Kidney glomerular epithelial cell (primary cell): ENCODE results near the gene SH3RF2.
A peak's percentile ranks its signal among the peaks of the same experiment; 100 is the strongest.
"Not testable (repeated sequence)": the region's sequence is repeated elsewhere in the genome, so short reads cannot be mapped to it uniquely, and the experiment has no call there.

ENCODE experiments used
- DNase-seq: peaks from one replicate; lab custom pipeline; 2025; lab: John Stamatoyannopoulos, UW

Gene SH3RF2

DNA sequence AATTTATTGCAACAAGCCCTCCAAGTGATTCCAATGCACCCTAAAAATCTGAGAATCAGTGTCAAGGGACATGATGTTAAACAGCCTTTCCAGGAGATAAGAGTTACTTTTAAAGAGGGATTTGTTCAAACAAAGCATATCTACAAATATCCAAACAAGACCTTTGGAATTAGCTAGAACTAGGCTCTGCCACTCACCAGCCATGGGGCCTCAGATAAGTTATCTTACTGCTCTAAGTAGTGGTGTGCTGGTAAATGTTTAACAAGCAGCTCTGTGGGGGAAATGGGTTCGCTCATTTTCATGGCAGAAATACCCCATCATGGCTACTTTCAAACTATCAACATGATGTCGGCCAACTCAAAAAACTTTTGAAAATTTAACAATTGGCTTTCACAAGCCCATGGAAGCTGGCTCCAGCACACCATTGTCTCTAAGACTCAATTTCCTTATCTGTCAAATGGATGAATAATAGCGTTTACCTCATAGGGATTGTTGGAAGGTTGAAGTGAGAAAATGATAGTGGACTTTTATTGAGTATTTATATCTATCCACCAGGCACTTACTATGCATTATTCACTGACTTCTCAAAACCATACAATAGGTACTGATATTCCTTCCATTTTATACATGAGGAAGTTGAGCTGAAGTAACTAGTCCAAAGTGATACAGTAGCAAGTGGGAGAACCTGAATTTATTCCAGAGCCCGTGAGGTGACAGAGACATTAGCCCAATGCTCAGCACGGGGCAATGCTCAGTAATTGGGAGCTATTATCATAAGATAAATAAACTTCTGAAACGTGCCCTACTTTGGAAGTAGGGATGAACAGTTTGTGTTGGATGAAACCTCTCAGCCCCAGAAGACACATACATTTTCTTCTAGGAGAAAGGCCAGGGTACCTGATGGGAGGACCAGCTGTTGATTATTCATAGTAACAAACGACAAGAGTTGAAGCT is 43.2 kb downstream of the SH3RF2 start:
- no peak for DNase-seq

DNA sequence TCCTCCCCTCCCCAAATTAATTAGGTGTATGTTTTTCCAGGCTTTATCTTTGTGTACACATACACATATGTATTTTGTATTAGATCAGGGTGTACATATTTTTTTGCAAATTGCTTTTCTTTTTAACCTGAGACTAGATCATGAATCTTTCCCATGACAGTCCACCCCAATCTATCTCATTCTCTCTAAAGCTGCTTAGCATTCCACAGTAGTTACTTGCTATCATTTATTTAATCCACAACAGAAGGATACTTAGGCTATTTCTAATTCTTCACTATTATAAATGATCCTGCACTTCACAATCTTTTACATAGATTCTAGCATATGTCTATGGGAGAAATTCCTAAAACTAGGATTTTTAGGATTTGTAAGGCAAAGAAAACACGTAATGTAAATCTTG is 43.9 kb downstream of the SH3RF2 start:
- DNase-seq = no peak

DNA sequence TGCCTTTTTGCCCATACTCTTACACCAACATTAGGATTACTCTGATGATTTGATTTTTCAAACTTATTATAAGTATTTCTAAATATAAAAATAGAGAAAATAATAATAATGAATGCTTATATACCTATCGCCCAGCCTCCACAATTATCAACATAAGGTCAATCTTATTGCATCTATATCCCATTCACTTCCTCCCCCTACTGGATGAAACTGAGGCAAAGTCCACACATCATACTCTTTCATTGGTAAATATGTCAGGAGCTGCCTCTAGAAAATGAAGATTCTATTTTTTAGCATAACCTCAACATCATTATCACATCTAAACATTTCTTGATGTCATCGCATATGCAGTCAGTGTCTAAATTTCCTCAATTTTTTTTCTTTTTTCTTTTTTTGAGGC is 44.3 kb downstream of the SH3RF2 start:
- DNase-seq = no peak

DNA sequence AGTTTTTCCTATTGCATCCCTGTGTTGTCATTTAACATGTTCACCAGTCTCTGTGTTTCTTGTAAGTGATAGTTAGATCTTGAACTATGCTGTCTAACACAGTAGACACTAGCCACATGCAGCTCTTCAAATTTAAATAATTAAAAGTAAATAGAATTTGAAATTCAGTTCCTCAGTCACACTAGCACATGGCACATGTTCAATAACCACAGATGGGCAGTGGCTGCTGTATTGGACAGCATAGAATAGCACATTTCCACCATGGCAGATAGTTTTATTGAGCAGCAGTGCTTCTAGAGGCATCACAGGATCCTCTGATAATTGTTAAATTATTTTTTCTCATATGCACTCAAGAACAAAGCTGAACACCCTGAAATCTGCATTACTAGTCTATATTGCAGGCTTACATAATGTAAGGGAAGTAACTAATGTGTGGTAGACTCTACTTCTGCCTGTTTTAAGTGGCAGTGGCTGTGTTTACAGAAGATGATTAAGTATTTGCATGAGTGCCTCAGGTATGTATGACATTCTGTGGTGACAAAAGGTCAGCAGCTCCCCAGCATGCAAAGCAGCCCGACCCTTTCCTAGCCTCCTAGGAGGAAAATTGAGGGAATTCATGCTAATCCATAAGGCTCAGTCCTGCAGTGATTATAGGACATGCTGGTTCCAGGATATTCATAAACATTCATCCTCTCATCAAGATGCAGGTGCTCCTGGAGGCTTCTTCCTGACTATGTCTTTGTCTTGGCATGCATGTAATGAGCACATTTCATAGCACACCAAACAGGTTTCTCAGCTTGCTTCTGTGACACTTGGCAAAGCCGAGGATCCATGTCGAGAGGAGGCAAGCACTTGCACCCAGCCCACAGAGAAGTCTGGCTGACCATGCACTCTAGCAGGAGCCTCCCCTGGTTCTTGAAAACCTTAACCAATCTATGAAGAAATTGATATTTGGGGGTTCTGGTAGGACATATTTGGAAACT is 45.5 kb downstream of the SH3RF2 start:
- peak; percentile 78 for DNase-seq

DNA sequence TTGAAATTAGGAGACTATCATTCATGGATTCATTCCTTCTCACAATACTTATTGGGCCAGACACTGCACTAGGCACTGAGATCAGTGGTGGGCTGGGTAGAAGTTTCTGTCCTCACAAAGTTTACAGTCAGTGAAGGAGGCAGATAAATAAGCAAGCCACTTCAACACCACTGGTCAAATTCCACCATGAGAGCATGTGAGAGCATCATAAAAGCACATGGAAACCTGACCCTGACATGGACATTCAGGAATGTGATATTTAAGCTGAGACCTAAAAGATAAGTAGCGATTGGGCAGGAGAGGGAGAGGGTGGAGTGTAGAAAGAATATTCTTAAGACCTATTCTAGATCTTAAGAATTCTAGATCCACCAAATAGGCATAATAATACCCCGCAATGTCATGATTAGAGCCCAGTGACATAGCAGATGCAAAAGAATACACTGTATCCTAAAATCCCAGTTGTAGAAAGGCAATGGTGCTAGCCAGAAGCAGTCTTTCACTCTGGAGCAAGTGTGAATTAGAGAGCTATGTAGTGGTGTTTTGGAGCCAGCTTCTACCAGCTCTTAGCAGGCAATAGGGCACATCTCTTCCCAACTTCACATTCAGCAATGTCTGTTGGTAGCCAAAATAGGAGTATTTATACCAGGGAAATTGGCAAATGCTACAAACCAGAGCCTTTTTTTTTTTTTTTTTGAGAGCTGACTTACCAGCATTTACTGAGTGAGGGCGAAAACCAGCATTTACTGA is 46.4 kb downstream of the SH3RF2 start:
- no peak for DNase-seq

DNA sequence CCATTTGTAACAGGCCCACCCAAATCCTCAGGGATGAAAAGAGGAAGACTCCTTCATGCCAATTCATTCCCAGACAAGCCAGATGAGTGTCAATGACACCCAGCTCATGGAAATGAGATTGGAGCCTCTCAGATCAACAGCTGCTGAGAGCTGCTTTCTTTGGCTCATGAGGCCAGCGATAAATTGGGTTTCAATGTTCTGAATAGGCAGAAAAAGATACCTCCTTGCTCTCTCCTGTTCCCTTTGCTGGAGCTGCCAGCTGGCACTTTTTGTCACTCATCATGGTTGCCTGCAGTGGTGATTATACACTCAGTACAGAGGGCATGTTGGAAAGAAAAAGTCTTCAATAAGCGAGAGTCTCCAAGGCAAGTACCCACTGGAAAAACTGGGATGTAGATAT is 47.1 kb downstream of the SH3RF2 start:
- DNase-seq = no peak

DNA sequence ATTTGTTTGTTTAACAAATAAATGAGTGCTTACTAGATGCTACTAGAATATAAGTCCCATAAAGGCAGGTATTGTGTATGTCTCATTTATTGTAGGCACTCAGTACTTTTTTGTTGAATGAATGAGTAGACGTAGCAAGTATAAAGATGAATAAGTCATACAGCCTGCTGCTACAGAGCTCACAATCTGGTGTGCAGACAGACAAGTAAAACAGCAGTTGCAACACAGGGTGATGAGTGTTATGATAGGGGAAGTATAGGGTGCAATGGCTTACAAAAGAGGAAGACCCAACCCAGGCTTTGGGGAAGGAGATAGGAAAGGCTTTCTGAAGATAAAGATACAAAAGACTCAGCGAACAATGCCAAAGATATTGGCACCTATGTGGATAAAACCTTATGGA is 47.7 kb downstream of the SH3RF2 start:
- DNase-seq = no peak

DNA sequence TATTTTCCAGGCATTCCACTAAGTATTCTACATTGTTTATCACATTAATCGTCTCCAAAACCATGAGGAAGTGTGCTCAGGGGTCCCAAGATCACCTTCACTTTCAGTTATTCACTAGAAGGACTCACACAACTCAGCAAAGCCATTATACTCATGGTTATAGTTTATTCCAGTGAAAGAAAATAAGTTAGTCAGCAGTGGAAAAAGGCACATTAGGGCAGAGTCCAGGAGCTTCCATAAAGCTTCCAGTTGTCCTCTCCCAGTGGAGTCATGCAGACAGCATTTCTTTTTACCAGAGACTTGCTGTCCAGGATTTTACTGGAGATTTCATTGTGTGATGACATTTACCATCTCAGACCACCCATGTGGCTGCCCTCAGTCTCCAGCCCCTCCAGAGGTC is 51.5 kb downstream of the SH3RF2 start:
- DNase-seq = no peak

DNA sequence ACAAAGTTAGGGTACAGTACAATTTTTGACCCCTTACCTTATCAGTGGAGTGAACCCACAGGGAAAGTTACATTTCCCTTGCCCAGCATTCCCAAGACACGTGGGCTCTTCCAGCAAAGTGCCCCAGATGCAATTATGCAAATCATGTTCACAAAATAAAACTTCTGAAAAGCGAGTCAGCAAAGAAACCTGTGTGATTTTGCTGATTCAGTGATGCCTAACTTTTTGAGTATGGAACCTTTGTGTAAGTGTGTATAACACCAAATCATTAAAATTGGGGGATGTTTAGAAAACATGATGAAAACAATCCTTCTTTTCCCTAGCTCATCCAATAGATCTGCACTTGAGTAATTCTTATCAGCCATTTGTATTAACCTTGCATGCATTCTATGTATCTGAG is 52.6 kb downstream of the SH3RF2 start:
- DNase-seq = no peak

DNA sequence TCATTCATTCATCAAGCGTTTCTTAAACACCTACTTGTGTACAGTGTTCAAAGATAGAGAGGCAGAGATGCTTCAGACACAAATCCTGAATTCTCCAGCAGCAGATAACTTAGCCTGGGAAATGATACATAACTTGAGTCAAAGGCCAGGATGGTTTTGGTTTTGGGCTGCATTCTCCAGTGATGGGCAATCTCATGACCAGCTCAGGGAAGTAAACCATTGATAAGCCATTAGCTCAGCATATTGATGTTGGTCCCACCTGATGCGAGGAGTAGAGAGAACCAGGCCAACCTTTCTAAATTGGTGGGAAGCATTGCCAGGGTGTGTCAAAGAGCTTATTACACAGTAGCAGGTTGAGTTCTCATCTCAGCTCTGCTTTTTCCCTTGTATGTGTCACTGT is 53.0 kb downstream of the SH3RF2 start:
- no peak for DNase-seq

DNA sequence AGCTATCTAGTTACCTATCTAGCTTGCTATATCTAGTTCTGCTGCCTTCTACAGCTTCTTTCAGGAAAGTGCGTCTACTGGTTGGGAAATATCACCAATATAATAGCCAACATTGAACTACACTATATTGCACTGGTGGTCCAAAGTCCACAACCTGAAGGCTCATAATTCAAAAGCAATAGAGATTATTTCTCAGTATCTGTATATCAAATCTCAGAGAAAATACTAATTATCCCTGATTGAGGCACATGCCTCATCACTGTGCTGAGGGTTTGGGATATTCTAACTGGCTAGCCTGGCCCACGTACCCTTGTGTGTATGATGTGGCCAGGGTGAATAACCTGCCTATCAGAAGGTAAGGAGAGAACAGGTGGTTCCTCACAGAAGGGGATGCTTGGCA is 53.8 kb downstream of the SH3RF2 start:
- no peak for DNase-seq

DNA sequence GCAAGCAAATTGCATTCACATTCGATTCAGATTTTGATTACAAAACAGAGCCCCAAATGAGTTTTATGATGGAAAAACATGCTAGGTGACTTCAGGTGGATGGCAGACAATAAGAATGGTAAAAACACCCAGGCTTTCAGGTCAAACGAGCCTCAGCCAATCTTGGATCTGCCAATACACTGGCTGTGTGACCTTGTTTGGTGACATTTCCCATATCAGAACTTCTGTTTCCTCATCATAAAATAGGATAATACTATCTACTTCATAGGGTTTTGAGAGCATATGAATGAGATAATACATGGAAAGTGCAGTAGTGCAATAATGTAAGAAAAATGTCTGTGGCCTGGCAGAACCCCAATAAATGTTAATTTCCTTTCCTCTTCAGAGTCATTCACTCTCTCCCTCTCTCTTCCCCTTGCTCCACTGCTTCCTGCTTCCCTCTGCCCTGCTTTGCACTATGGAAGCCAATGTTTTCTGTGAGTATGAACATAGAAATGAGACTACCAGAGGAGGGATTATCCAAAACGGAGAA is 54.7 kb downstream of the SH3RF2 start:
- peak; percentile 19 for DNase-seq

DNA sequence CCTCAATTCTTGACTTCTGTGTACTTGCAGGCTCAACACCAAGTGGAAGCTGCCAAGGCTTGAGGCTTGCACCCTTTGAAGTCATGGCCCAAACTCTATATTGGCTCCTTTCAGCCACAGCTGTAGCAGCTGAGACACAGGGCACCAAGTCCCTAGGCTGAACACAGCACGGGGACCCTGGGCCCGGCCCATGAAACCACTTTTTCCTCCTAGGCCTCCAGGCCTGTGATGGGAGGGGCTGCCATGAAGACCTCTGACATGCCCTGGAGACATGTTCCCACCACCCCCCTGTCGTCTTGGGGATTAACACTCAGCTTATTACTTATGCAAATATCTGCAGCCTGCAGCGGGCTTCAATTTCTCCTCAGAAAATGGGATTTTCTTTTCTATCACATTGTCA is 57.2 kb downstream of the SH3RF2 start:
- not testable (repeated sequence) for DNase-seq

DNA sequence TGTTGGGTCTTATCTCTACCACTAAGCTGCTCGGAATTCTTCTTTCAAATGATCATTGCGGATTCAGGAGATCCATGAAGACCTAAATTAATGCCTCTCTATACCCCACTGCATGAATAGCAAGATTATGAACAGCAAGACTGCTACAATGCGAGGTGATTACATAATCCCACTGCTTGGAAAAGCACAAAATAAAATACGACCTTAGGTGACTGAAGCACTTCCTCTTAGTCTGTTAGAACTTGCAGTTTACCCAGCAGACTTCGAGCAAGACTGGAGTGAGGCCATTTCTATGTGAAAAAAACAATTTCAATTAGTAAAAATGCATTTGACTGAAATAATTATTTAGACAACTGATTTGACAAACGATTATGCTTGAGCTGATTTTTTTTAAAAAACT is 59.8 kb downstream of the SH3RF2 start:
- no peak for DNase-seq

DNA sequence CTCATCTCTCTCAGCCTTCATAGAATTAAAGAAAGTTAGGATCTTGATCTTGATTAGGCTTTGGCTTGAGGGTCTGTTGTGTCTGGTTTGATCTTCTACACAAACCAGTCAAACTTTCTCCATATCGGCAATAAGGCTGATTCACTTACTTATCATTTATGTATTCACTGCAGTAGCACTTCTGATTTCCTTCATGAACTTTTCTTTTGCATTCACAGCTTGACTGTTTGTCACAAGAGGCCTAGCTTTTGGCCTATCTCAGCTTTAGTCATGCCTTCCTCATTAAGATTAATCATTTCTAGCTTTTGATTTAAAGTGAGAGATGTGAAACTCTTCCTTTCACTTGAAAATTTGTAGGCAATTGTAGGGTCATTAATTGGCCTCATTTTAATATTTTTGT is 62.8 kb downstream of the SH3RF2 start:
- no peak for DNase-seq

DNA sequence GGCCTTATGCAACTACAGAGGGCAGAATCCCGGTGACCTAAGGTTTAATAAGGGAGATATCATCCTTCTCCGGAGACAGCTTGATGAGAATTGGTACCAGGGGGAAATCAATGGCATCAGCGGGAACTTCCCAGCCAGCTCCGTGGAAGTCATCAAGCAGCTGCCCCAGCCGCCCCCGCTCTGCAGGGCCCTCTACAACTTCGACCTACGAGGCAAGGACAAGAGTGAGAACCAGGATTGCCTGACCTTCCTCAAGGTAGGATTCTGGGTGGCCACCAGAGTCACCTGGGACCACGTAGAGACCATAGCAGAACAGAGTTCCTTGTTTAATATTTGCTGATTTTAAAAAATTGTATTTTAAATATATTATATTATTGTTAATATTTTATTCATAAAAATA is 63.7 kb downstream of the SH3RF2 start:
- no peak for DNase-seq

DNA sequence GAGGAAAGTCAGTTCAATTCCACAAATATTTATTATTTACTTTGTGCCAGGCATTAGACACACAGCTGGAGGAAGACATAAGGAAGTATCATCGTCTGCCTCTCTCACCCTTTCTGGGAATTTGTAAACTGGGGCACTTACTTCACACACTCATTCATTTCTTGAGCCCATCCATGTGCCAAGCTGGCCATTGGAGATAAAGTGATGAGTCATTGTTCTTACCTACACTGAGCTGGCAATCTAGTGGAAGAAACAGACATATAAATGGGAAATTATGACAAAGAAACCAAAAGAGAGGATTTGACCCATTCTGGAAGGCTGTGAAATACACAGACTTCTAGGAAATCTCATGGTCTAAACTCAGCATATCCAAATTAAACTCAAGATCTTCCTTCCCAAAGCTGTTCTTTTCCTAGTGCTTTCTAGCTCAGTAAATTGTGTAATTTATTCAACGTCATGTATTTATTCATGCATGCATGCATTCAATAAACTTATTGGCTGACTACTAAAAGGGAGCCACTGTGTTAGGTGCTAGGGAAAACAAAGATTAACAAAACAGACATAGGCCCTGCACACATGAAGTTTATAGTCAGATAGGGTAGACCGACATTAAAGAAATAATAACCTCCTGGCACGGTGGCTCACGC is 65.3 kb downstream of the SH3RF2 start:
- no peak for DNase-seq

DNA sequence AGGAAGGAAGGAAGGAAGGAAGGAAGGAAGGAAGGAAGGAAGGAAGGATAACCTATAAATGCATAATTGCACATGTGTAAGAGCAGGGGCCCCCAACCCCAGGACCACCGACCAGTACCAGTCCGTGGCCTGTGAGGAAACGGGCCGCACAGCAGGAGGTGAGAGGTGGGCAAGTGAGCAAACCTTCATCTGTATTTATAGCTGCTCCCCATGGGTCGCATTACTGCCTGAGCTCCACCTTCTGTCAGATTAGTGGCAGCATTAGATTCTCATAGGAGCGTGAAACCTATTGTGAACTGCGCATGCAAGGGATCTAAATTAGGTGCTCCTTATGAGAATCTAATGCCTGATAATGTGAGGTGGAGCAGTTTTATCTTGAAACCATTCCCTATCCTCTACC is 66.1 kb downstream of the SH3RF2 start:
- no peak for DNase-seq

DNA sequence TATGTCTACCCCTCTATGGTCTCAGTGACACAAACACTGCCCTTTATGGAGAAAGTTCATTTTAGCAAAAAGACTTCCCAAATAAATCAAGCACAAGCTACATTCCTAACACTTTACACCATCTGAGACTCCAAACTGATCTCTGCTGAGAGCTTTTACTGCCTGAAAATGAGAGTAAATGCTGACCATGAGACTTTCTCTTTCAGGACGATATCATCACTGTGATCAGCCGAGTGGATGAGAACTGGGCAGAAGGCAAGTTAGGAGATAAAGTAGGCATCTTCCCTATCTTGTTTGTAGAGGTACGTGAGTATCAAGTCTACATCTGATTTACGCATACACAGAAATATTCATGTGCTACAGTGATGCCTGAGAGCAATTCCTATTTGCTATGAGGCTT is 67.5 kb downstream of the SH3RF2 start:
- no peak for DNase-seq

DNA sequence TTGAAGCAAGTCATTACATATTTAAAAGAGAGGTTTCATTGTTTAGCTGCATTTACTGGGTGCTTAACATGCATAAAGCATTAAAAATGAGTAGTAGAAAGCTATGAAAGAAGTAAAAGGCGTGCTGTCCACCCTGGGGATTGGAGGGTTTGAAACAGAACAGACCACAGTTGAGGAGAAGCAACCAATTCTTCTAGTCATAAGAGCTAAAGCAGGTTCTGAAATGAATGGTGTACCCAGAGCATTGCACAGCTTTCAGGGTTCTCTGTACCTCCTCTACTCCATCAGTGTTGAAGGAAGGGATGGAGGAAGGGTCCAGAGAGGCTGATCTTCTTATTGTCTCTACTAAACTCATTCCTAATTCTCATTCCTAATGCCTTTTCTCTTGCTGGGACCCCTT is 68.9 kb downstream of the SH3RF2 start:
- DNase-seq = no peak

DNA sequence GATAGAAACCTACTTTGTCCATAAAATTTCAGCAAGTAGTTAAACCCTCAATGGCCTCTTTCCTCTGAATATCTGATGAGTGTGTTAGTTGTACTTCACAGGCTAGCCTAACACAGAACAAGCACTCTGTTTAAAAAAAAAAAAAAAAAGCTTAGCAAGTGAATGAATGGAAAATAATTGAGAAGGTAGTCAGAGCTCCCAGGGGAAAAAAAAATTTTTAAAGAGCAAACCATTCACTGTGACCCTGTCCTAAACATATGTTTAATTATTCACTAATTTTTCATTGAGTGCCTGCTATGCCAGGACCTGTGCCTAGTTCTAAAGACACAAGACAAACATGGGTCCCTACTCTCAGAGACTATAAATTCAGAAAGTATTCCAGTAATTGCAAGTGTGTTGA is 69.3 kb downstream of the SH3RF2 start:
- DNase-seq = peak; percentile 44
